HL-60 (cell line): ENCODE data around the gene LRRC17.

ENCODE experiments used
- DNase-seq, 2 experiments: peaks; one replicate each; pipeline ENCODE4 v3.0.0-alpha.2; 2010 to 2020; ENCODE audit warnings: low read depth in 1 of 2, low spot score in 1 of 2
- H3K27ac ChIP-seq: fragments of 250-450 bp; sonication (Bioruptor Pico); replicated peaks from 2 replicates; pipeline ENCODE4 v1.5.1; 2020; ENCODE audit warnings: mild to moderate bottlenecking, moderate library complexity
- H3K27me3 ChIP-seq: fragments of 250-450 bp; sonication (Bioruptor Pico); 2 replicates; pipeline ENCODE4 v1.5.1; 2021; ENCODE audit warnings: mild to moderate bottlenecking, moderate library complexity; ENCODE audit not compliant: insufficient read depth, poor library complexity, severe bottlenecking
- H3K4me3 ChIP-seq: replicated peaks from 2 replicates; pipeline ENCODE4 v1.5.1; 2011; ENCODE audit warnings: mild to moderate bottlenecking, control low read depth, low read length; ENCODE audit not compliant: insufficient read depth
- GABPA ChIP-seq: IDR thresholded peaks from 2 replicates; pipeline ENCODE4 v1.6.1; 2012; ENCODE audit warnings: low read depth
- POLR2AphosphoS5 ChIP-seq: IDR thresholded peaks from 2 replicates; pipeline ENCODE4 v1.6.1; 2012; ENCODE audit warnings: low read depth
- SPI1 ChIP-seq: IDR thresholded peaks from 2 replicates; pipeline ENCODE4 v1.6.1; 2012; ENCODE audit warnings: low read depth, mild to moderate bottlenecking, borderline replicate concordance
- TF ChIP-seq, protein P1 (sequence below): IDR thresholded peaks from one replicate; pipeline ENCODE4 v1.5.1; 2011; ENCODE audit warnings: low read length, control low read depth, inconsistent platforms; ENCODE audit not compliant: insufficient read depth
- TF ChIP-seq, protein P2 (sequence below): IDR thresholded peaks from 2 replicates; pipeline ENCODE4 v1.6.1; 2012; ENCODE audit warnings: low read depth; ENCODE audit not compliant: insufficient replicate concordance

LRRC17 gene

DNA sequence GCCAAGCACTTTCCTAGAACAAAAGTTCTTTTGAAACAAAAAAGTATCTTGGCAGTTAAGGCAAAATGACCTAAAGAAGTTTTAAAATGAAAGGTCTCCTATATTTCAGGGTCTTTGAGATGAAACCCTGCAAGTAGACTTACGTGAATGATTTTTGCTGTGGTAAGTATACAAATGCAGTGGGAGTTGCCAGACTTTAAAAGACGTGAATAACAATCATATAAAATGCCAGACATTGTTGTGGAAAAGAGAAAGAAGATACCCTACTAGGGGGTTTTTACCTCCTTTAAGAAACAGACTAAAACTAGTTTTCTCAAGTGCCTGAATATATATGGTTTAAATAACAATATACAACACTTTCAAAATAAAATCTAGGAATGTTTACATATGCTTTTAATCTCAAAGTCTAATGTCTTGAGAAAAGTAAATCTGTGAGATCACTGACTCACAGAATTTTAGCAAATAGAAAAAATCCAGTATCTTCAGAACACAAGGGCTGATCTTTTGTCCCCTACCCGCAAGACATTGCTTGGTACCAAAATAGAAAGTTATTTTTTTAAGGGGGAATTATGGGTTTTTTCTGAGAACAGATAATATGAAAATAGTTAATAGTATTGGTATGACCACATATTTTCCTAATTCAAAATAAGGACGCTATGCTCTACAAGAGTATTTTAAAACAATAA lies 29.5 kb downstream of the LRRC17 start:
- no peak overlapping the region for H3K27ac ChIP-seq
- DNase-seq: no peak

DNA sequence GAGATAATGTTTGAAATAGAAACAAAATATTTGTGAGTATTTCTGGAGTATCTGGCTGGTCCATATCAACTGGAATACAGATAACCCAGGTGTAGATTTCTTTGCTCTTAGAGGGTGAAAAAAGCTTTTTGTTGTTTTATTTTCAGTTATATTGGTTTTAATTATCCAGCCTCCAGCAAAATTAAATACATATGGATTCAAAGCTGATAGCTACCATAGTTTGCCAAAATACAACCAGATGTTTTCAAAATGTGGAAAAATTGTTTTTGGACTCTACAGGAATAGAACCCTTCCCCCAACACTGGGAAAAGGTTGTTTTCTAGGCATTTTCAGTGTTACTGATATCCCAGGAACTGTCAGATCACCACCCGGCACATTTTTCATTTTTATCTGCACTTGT lies 30.1 kb downstream of the LRRC17 start:
- DNase-seq: no peak
- no peak overlapping the region for H3K4me3 ChIP-seq
- TF ChIP-seq, protein P1, sequence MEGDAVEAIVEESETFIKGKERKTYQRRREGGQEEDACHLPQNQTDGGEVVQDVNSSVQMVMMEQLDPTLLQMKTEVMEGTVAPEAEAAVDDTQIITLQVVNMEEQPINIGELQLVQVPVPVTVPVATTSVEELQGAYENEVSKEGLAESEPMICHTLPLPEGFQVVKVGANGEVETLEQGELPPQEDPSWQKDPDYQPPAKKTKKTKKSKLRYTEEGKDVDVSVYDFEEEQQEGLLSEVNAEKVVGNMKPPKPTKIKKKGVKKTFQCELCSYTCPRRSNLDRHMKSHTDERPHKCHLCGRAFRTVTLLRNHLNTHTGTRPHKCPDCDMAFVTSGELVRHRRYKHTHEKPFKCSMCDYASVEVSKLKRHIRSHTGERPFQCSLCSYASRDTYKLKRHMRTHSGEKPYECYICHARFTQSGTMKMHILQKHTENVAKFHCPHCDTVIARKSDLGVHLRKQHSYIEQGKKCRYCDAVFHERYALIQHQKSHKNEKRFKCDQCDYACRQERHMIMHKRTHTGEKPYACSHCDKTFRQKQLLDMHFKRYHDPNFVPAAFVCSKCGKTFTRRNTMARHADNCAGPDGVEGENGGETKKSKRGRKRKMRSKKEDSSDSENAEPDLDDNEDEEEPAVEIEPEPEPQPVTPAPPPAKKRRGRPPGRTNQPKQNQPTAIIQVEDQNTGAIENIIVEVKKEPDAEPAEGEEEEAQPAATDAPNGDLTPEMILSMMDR: no peak
- no peak for TF ChIP-seq GABPA
- TF ChIP-seq, protein P2, sequence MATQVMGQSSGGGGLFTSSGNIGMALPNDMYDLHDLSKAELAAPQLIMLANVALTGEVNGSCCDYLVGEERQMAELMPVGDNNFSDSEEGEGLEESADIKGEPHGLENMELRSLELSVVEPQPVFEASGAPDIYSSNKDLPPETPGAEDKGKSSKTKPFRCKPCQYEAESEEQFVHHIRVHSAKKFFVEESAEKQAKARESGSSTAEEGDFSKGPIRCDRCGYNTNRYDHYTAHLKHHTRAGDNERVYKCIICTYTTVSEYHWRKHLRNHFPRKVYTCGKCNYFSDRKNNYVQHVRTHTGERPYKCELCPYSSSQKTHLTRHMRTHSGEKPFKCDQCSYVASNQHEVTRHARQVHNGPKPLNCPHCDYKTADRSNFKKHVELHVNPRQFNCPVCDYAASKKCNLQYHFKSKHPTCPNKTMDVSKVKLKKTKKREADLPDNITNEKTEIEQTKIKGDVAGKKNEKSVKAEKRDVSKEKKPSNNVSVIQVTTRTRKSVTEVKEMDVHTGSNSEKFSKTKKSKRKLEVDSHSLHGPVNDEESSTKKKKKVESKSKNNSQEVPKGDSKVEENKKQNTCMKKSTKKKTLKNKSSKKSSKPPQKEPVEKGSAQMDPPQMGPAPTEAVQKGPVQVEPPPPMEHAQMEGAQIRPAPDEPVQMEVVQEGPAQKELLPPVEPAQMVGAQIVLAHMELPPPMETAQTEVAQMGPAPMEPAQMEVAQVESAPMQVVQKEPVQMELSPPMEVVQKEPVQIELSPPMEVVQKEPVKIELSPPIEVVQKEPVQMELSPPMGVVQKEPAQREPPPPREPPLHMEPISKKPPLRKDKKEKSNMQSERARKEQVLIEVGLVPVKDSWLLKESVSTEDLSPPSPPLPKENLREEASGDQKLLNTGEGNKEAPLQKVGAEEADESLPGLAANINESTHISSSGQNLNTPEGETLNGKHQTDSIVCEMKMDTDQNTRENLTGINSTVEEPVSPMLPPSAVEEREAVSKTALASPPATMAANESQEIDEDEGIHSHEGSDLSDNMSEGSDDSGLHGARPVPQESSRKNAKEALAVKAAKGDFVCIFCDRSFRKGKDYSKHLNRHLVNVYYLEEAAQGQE: no peak
- no peak for TF ChIP-seq POLR2AphosphoS5
- TF ChIP-seq SPI1: no peak
- H3K27ac ChIP-seq: no peak overlapping the region
- no peaks in the 10 kb centered on the region for H3K27me3 ChIP-seq

More for the DNA sequence above, 29.5 kb downstream of the LRRC17 start:
- TF ChIP-seq POLR2AphosphoS5 (no peak), SPI1 (no peak), GABPA (no peak)
- TF ChIP-seq, protein P1: no peak
- TF ChIP-seq, protein P2: no peak
- Histone ChIP-seq H3K27me3 (no peaks in the 10 kb centered on the region), H3K4me3 (no peak overlapping the region)

DNA sequence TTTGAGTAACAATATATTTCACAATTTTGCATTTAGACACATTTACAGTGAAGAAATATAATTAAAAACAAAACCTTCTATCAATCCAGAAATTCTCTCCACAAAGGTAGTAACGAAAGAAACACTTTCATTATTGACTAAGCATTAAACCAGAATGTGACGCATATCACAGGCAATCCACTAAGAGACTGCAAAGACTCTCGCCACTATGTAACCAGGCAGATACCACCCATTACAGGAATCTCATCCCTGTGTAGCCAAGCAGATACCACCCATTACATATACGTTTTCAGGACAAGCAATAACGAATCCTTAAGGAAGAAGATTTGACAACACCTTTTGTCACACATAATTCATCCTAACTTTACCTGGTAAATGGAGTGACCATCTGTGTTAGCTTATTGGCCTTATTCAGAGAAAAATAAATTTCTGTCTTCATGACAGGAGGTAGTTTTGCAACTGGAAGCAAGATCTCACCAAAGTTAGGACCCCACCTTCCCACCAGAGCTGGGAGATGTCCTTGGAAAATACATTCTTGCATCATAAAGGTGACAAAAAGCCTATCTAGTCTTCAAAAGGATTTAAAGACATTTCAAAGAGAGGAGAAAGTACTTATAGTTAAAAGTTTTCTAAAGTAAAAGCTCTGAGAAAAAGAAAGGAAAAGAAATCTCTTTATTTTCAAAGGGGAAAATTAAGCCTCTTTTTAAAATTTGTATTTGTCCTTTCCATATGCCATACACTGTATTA lies 30.8 kb downstream of the LRRC17 start:
- no peak overlapping the region for H3K4me3 ChIP-seq
- H3K27me3 ChIP-seq: no peaks in the 10 kb centered on the region
- no peak for TF ChIP-seq GABPA
- TF ChIP-seq, protein P2: no peak
- TF ChIP-seq, protein P1: no peak
- TF ChIP-seq SPI1: no peak
- no peak for TF ChIP-seq POLR2AphosphoS5
- no peak overlapping the region for H3K27ac ChIP-seq
- DNase-seq: no peak
